ENCODE results near the gene UROC1. TPM values are rescaled to one million over a fixed set of nuclear protein-coding genes. Genes with fewer than 3 reads are reported as not detected.

UROC1 gene
- polyA plus RNA-seq, 1 of the 3 experiments (the other 2 are of a cell fraction): not detected

GRCh38 chr3:126548556-126549466, 31.2 kb upstream of the UROC1 start (continued):
- TF ChIP-seq CTCF (IDR thresholded peaks at IDR 0.05) (no peak), RCOR1 (IDR thresholded peaks at IDR 0.05; ENCODE audit: low read length) (no peak), USF1 (IDR thresholded peaks at IDR 0.05; ENCODE audit: borderline replicate concordance, low read depth) (no peak), MXI1 (IDR thresholded peaks at IDR 0.05; ENCODE audit: low read depth, low read length) (no peak), TEAD4 (IDR thresholded peaks at IDR 0.05; ENCODE audit: borderline replicate concordance, insufficient read depth) (no peak), RXRA (IDR thresholded peaks at IDR 0.05; ENCODE audit: borderline replicate concordance, low read depth) (no peak), FOXM1 (IDR thresholded peaks at IDR 0.05; ENCODE audit: low read depth) (no peak), SMC3 (IDR thresholded peaks at IDR 0.05; ENCODE audit: low read depth, low read length) (no peak)

- H2AFZ ChIP-seq (ENCODE audit: low read depth): no peak overlapping the region
- ChIA-PET POLR2A (no interaction called here), CTCF (interaction anchor here (0.6 to 1.3 kb wide), 6 partner anchors 11 to 47 kb away, joined by 3 to 4 read pairs (median 3); no protein-coding TSS in a partner anchor)
- no peak for DNase-seq
- no peak overlapping the region for H3K4me3 ChIP-seq (ENCODE audit: low read depth in 2 of 2, low read length in 1 of 2)
- H3K27me3 ChIP-seq (ENCODE audit: insufficient read depth): peaks cover 9% of the 10 kb centered on the region; the same call in 1 of the 2 replicates
- no peak overlapping the region for H3K4me2 ChIP-seq
- H3K27ac ChIP-seq (ENCODE audit: low read depth in 2 of 2, low read length in 1 of 2): no peak overlapping the region
- WGBS (ENCODE audit: low lambda C conversion rate): 71% methylated on average over 1 of the region's 1 CpG
- no peaks in the 10 kb centered on the region for H3K79me2 ChIP-seq (ENCODE audit: insufficient read depth)
- no peaks in the 10 kb centered on the region for H3K9me3 ChIP-seq
- TF ChIP-seq YY1 (IDR thresholded peaks at IDR 0.05; ENCODE audit: low read depth): no peak
- TF ChIP-seq RCOR1 (IDR thresholded peaks at IDR 0.05; ENCODE audit: low read length): no peak
- TF ChIP-seq EP300 (IDR thresholded peaks at IDR 0.05; ENCODE audit: borderline replicate concordance in 1 of 2, low read depth in 1 of 2, low read length in 1 of 2): no peak
- no peak for TF ChIP-seq MEF2A (IDR thresholded peaks at IDR 0.05; ENCODE audit: borderline replicate concordance, low read depth)
- no peak overlapping the region for H3K9ac ChIP-seq
- peaks cover 0 to 4% of the 10 kb centered on the region in 2 experiments; a peak in 1 of 4 replicates for H3K4me1 ChIP-seq (ENCODE audit: control insufficient read depth in 1 of 2, insufficient read depth in 2 of 2, low read depth in 1 of 2, low read length in 1 of 2)
- no peaks in the 10 kb centered on the region for H3K9me2 ChIP-seq
- H3K36me3 ChIP-seq (replicated peaks in 1 of 2; ENCODE audit: control insufficient read depth in 1 of 2, insufficient read depth in 2 of 2, low read length in 1 of 2): no peaks in the 10 kb centered on the region
- H3F3A ChIP-seq (replicated peaks; ENCODE audit: insufficient read depth): no peaks in the 10 kb centered on the region
- H4K20me1 ChIP-seq (ENCODE audit: insufficient read depth): no peaks in the 10 kb centered on the region
Observed at GRCh38 chr3:126547721-126548120, 30.1 kb upstream of the UROC1 start.
